OCI-LY3 (cell line): ENCODE data around the gene GPC3.

ENCODE experiments used
- CTCF ChIP-seq: fragments of 200-600, 300-600 bp; sonication (generic); IDR thresholded peaks from 2 replicates; pipeline ENCODE4 v1.5.1; 2014; ENCODE audit warnings: antibody characterized with exemption, low read length, low read depth
- EZH2phosphoT487 ChIP-seq: fragments of 200-600 bp; shearing (Covaris generic); IDR thresholded peaks from 2 replicates; pipeline ENCODE4 v1.6.1; 2018; ENCODE audit warnings: antibody characterized with exemption, mixed run types, low read depth

GRCh38 chrX:134002921-134003615 is 17.7 kb upstream of the GPC3 start:
- TF ChIP-seq CTCF = no peak
- no peak for TF ChIP-seq EZH2phosphoT487
